ES-I3 (cell line): ENCODE results near the gene FLYWCH1.
A peak's percentile ranks its signal among the peaks of the same experiment; 100 is the strongest.

ENCODE experiments used
- H3K36me3 ChIP-seq: 2 replicates; pipeline ENCODE4 v1.6.1; 2013; ENCODE audit warnings: mild to moderate bottlenecking, low read length, control low read depth, moderate library complexity; ENCODE audit not compliant: insufficient read depth
- H3K4me1 ChIP-seq: 2 replicates; pipeline ENCODE4 v1.6.1; 2013; ENCODE audit warnings: mild to moderate bottlenecking, control low read depth, low read length; ENCODE audit not compliant: insufficient read depth
- H3K9ac ChIP-seq: 2 replicates; pipeline ENCODE4 v1.6.1; 2013; ENCODE audit warnings: low read depth, mild to moderate bottlenecking, low read length, moderate library complexity
- H3K9me3 ChIP-seq: 2 replicates; pipeline ENCODE4 v1.6.1; 2013; ENCODE audit warnings: mild to moderate bottlenecking, low read length, moderate library complexity; ENCODE audit not compliant: control insufficient read depth, insufficient read depth

FLYWCH1 gene

GRCh38 chr16:2960183-2961010 lies 48.7 kb downstream of the FLYWCH1 start:
- Histone ChIP-seq H3K36me3 (no peaks in the 10 kb centered on the region), H3K9ac (no peak overlapping the region), H3K9me3 (no peaks in the 10 kb centered on the region), H3K4me1 (peaks cover 14% of the 10 kb centered on the region; the same call in 1 of the 2 replicates)

- H3K4me1 ChIP-seq: peaks cover 2% of the 10 kb centered on the region; the same call in 1 of the 2 replicates
- peak overlapping the region; percentile 41 for H3K9ac ChIP-seq
- no peaks in the 10 kb centered on the region for H3K36me3 ChIP-seq
- H3K9me3 ChIP-seq: no peaks in the 10 kb centered on the region
Observed at GRCh38 chr16:2962334-2963073, 50.8 kb downstream of the FLYWCH1 start.

GRCh38 chr16:2963074-2963722 lies 51.5 kb downstream of the FLYWCH1 start:
- no peaks in the 10 kb centered on the region for H3K36me3 ChIP-seq
- H3K4me1 ChIP-seq: peaks cover 5% of the 10 kb centered on the region; the same call in 1 of the 2 replicates
- H3K9me3 ChIP-seq: no peaks in the 10 kb centered on the region
- H3K9ac ChIP-seq: peak overlapping the region; percentile 72

- Histone ChIP-seq H3K4me1 (peaks cover 6% of the 10 kb centered on the region; the same call in 1 of the 2 replicates), H3K9ac (peak within 1 kb of the TSS; percentile 72; the same call in 1 of the 2 replicates), H3K9me3 (no peaks in the 10 kb centered on the region), H3K36me3 (no peaks in the 10 kb centered on the region)
Observed at GRCh38 chr16:2963723-2964474, 52.2 kb downstream of the FLYWCH1 start, which contains the start of gene KREMEN2. Gene KREMEN2 (plus strand): TSS chr16:2964275. CDS start chr16:2964521, 246 bp downstream.

GRCh38 chr16:2964475-2965336 lies 53.0 kb downstream of the FLYWCH1 start:
- Histone ChIP-seq H3K4me1 (peaks cover 6% of the 10 kb centered on the region; the same call in 1 of the 2 replicates), H3K36me3 (no peaks in the 10 kb centered on the region), H3K9ac (peak overlapping the region; percentile 72; the same call in 1 of the 2 replicates)

GRCh38 chr16:2966043-2966807 lies 54.5 kb downstream of the FLYWCH1 start:
- no peaks in the 10 kb centered on the region for H3K9me3 ChIP-seq
- H3K9ac ChIP-seq: no peak overlapping the region

More at GRCh38 chr16:2964475-2965336, 53.0 kb downstream of the FLYWCH1 start:
- no peaks in the 10 kb centered on the region for H3K9me3 ChIP-seq

GRCh38 chr16:2966808-2967191 lies 55.1 kb downstream of the FLYWCH1 start:
- no peaks in the 10 kb centered on the region for H3K36me3 ChIP-seq
- no peaks in the 10 kb centered on the region for H3K9me3 ChIP-seq
- peaks cover 6% of the 10 kb centered on the region; the same call in 1 of the 2 replicates for H3K4me1 ChIP-seq
- H3K9ac ChIP-seq: no peak overlapping the region

More at GRCh38 chr16:2966043-2966807, 54.5 kb downstream of the FLYWCH1 start:
- Histone ChIP-seq H3K36me3 (no peaks in the 10 kb centered on the region), H3K4me1 (peaks cover 6% of the 10 kb centered on the region; the same call in 1 of the 2 replicates)

GRCh38 chr16:2967211-2967631 lies 55.5 kb downstream of the FLYWCH1 start:
- Histone ChIP-seq H3K4me1 (peaks cover 6% of the 10 kb centered on the region; the same call in 1 of the 2 replicates), H3K9ac (no peak overlapping the region), H3K9me3 (no peaks in the 10 kb centered on the region), H3K36me3 (no peaks in the 10 kb centered on the region)

- Histone ChIP-seq H3K36me3 (no peaks in the 10 kb centered on the region), H3K4me1 (peaks cover 6% of the 10 kb centered on the region; the same call in 1 of the 2 replicates), H3K9ac (peak overlapping the region; percentile 91; the same call in 1 of the 2 replicates)
Observed at GRCh38 chr16:2967721-2968161, 56.0 kb downstream of the FLYWCH1 start.

GRCh38 chr16:2968368-2968737 lies 56.6 kb downstream of the FLYWCH1 start:
- peaks cover 2% of the 10 kb centered on the region; the same call in 1 of the 2 replicates for H3K36me3 ChIP-seq
- peaks cover 6% of the 10 kb centered on the region; the same call in 1 of the 2 replicates for H3K4me1 ChIP-seq
- peak overlapping the region; percentile 91; the same call in 1 of the 2 replicates for H3K9ac ChIP-seq
- H3K9me3 ChIP-seq: no peaks in the 10 kb centered on the region

More at GRCh38 chr16:2967721-2968161, 56.0 kb downstream of the FLYWCH1 start:
- H3K9me3 ChIP-seq: no peaks in the 10 kb centered on the region

GRCh38 chr16:2968738-2969544 lies 57.2 kb downstream of the FLYWCH1 start, which contains the start of gene PAQR4:
Gene PAQR4 (plus strand): TSS chr16:2969348. CDS start chr16:2969675, 327 bp downstream.
- Histone ChIP-seq H3K36me3 (peaks cover 3% of the 10 kb centered on the region; the same call in 1 of the 2 replicates), H3K4me1 (peaks cover 6% of the 10 kb centered on the region; the same call in 1 of the 2 replicates), H3K9ac (peak within 1 kb of the TSS; percentile 91), H3K9me3 (no peaks in the 10 kb centered on the region)
